Tibial nerve (tissue), 4 donors: Measurements from ENCODE around the gene MRPL40.

Source experiments
- CTCF ChIP-seq, 5 experiments: fragments of 200-600 bp in 3 of 5; fragments of 450-650 bp in 2 of 5; sonication (generic) in 3 of 5; IDR thresholded peaks; one replicate each; pipeline ENCODE4 v1.5.1; 2016 to 2019; ENCODE audit warnings: antibody characterized with exemption in 5 of 5, mild to moderate bottlenecking in 3 of 5, moderate library complexity in 2 of 5
- EP300 ChIP-seq, 2 donors: sonication (generic); formaldehyde crosslinking; IDR thresholded peaks; one replicate each; pipeline ENCODE4 v1.6.1; 2017; ENCODE audit warnings: antibody characterized with exemption in 2 of 2, mild to moderate bottlenecking in 1 of 2
- POLR2A ChIP-seq, 2 donors: fragments of 450-650 bp; IDR thresholded peaks; one replicate each; pipeline ENCODE4 v1.6.1; 2017; ENCODE audit warnings: antibody characterized with exemption in 2 of 2, mild to moderate bottlenecking in 2 of 2, moderate library complexity in 2 of 2

- no peak for TF ChIP-seq POLR2A (IDR thresholded peaks at IDR 0.05)
- no peak for TF ChIP-seq EP300 (IDR thresholded peaks at IDR 0.05)
- no peak for TF ChIP-seq CTCF (IDR thresholded peaks at IDR 0.05)
Measured at GRCh38 chr22:19461506-19461905, 29.2 kb downstream of the MRPL40 start.
